Anterior cingulate cortex (tissue), 58 donors: ENCODE results near the gene SLC8A1.

Experiments
- DNase-seq, 58 donors: peaks; one replicate each; lab custom pipeline; 2025; lab: John Stamatoyannopoulos, UW

The SLC8A1 gene

GRCh38 chr2:40451918-40452605 is at the start of gene SLC8A1:
Gene SLC8A1, minus strand, starts transcription at chr2:40452090.
- peak in 21 of 58 donors; percentile 9 to 65 (median 30) for DNase-seq

DNA sequence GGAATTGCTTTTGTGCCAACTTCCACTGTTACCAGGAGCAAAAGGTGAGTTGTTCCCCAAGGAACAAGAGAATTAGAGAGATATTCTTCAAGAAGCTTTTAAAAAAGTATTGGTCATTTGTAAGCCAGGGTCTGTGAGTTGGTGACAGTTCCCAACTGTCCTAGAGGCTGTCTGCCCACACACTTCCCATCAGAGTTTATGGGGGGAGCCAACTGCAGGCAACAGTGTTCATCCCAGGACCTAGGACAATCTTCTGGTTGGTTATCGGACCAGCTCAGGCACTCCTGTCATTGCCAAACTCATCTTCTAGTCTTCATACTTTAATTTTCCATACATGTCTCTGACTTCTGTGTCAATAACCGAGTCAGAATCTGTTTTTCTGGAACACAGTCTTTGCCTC is 47.5 kb upstream of the SLC8A1 start:
- no peak for DNase-seq

- DNase-seq: no peak
These were observed 45.5 kb upstream of the SLC8A1 start for GRCh38 chr2:40497251-40497859.

DNA sequence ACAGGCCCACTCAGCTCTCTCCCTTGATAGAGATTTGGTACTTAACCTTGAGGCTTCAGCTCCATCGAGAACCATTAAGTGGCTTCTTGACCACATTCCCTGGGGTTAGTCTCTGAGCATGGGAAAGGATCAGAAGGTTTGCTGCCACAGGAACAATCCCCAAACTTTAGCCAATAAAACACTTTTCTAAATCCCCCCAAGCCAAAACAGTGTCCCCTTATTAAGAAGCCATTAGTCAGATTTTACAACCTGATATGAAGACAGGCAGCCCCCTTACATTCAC is 37.7 kb upstream of the SLC8A1 start:
- DNase-seq: no peak

DNA sequence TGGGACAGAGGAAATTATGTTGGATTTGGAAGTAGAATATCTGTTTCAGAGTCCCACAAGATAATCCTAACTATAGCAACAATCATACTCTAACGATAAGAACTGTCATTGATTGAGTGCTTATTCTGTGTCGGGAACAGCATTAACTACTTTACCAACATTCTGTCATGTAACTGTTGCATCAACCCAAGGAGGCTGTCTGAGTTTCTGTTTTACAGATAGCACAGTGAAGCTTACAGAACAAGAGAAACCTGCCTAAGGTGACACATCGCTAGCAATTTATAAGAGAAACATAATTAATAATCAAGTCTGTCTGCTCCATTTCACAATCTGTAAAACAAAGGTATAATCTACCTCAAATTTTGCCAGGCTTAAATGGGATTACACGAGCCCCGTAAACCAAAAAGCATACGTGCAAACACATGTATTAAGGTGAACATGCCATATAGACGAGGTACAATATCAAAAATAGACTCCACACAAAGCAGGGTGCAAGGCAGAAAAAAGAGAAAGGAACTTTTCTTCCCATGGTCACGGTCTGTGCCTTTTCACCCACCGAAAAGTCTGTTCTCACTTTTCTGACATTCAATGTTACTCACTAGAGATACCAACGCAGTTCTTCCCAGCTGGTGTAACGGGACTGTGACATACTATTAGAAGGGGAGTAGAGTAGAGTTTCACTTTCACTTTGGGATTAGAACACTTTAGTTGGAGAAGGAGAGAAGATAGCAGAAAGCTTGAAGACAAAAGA is 37.2 kb upstream of the SLC8A1 start:
- DNase-seq: no peak

DNA sequence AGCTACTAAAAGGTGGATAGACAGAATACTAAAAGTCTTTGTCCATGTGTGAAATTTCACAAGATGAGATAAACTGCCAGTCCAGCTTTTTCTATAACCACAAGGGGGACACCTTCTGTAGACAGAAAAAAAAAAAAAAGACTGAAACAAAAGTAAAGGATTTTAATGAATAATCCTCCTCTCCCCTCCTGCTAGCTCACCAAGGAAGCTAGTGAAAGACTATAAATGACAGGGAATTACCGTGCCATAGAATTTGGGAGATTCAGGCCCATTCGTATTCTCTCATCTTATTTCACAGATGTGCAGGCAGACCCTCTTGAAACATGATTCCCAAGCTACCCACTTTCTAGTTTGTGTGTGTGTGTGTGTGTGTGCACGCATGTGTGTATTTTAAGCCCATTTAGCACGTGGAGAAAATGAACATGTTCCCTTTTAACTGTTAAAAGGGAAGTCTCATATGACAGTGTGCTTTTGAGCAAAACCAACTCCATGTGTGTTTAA is 36.3 kb upstream of the SLC8A1 start:
- DNase-seq: no peak

DNA sequence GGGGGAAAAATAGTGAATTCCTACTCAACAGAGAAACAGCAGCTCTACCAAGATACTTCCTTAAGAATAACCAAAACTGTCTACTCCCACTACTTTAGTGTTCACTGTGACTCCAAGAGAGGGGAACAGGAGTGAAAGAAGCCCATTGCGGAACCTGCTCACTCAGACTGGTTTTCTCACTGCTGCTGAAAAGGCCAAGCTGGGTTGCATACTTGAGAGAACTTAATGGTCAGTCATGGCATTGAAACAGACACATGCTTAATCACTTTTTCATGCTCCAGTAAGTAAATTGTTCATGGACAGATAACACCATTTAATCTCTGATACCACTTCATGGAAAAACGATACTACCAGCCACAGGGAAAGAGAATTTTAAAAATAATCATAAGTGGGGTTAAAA is 35.7 kb upstream of the SLC8A1 start:
- peak in 2 of 58 donors; percentile 5 to 27 for DNase-seq

DNA sequence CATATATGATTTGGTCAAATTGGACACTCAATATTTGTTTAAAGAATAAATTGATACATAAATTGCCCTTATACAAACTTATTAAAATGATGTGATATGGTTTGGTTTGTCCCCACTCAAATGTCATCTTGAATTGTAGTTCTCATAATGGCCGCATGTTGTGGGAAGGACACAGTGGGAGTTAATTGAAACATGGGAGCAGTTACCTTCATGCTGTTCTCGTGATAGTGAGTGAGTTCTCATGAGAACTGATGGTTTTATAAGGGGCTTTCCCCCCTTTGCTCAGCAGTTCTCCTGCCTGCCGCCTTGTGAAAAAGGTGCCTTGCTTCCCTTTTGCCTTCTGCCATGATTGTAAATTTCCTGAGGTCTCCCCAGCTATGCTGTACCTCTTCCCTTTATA is 34.0 kb upstream of the SLC8A1 start:
- no peak for DNase-seq

- no peak for DNase-seq
These were observed 33.4 kb upstream of the SLC8A1 start for GRCh38 chr2:40485318-40485717.

- no peak for DNase-seq
These were observed 31.8 kb upstream of the SLC8A1 start for GRCh38 chr2:40483549-40484243.

DNA sequence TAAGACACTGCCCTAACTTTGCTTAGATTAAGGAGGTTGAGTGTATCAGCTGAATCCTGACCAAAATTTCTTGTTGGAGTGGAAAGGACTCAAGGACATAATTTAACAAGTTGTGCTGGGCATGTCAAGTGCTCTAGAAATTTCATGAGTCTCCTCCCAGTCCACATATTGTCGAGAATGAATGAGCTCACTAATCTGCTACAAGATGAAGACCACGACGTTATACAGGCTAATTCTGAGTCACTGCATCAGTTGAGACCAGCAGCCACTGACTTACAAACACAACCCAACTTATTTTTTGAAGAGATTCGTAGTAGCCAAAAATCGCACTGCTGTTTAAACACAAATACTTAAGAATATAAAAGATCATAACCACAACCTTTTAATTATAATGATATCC is 28.7 kb upstream of the SLC8A1 start:
- no peak for DNase-seq

GRCh38 chr2:40480073-40480472 is 28.2 kb upstream of the SLC8A1 start:
- no peak for DNase-seq

GRCh38 chr2:40477361-40477760 is 25.5 kb upstream of the SLC8A1 start:
- DNase-seq: no peak

DNA sequence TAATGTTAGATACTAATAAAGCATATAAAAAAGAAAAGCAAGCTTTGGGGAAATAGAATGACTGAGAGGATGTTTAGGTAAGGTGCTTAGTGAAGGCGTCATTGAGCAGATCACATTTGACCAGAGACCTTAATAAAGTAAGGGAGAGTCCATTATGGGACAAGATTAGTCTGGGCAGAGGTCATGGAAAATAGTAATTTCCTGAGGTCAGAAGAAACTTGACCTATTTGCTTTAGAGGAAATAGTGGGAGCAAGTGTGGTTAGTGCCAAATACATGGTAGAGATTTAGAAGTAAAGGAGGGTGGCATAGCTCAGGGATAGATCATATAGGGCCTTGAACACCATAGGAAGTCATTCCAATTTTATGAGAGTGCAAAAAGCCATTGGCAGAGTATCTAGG is 24.5 kb upstream of the SLC8A1 start:
- no peak for DNase-seq

DNA sequence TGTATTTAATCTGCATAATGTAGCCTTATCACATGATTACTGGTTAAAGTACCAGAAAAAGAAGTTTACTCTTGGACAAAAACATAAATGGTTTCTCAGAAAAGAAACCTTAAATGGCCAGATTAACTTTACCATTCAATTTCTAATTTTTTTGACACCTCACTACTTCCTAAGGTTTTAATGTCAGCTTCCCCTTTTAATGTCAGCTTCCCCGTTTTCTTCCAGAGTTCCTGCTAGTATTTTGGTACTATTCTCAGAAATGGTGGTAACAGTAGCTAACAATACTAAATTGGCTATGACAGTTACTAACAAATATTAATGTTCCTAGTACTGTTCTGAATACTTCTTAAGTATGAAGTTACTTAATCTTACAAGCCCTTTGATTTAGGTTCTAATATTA is 22.4 kb upstream of the SLC8A1 start:
- DNase-seq: no peak

- DNase-seq: no peak
These were observed 20.0 kb upstream of the SLC8A1 start for GRCh38 chr2:40471866-40472265.

GRCh38 chr2:40470822-40471813 is 19.2 kb upstream of the SLC8A1 start:
- DNase-seq: no peak

GRCh38 chr2:40466935-40467572 is 15.2 kb upstream of the SLC8A1 start:
- DNase-seq: no peak

DNA sequence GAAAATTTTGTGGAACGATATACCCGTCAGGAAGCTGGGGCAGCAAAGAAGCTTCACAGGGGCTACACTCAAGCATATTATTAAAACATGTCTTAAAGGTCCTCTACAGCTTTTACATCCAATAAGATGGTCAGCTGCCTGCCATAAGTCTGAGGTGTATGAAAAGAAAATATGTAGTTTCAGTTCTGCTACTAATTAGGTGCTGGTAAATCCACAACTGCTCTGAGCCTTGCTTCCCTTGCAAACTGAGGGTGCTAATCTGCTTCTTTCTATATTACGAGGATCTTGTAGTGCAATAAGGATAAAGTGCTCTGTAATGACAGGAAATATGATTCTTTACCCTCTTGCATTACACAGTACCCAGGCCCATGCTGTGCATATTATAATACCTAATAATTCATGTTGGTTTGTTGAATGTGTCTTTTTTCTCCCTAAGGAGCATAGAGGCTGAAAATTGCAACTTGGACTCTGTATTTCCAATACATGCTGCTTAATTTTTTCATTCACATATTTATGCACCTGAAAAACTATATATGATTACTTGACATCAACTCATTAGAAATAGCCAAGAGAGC is 14.5 kb upstream of the SLC8A1 start:
- no peak for DNase-seq
